Measurements from ENCODE around the gene EFCAB8. TPM values are rescaled to one million over a fixed set of nuclear protein-coding genes. Genes with fewer than 3 reads are reported as not detected.
A peak's percentile ranks its signal among the peaks of the same experiment; 100 is the strongest.

The EFCAB8 gene
- total and polyA plus RNA-seq, 7 donors = 0.03 to 0.08 (median 0.04) TPM; not detected in 4

GRCh38 chr20:32823737-32824588 is 34.8 kb upstream of the EFCAB8 start:
- Histone ChIP-seq H3K36me3 (ENCODE audit: insufficient read depth in 1 of 2, low read depth in 1 of 2) (peaks cover 2 to 33% of the 10 kb centered on the region in 2 donors), H3K4me3 (no peak overlapping the region), H3K4me1 (peaks cover 52% of the 10 kb centered on the region), H3K9me3 (no peaks in the 10 kb centered on the region), H3K27me3 (ENCODE audit: insufficient read depth in 3 of 3, low read length in 2 of 3) (no peaks in the 10 kb centered on the region), H3K27ac (peak overlapping the region; percentile 46)
- intact Hi-C loops (cut with DNase I) = no loop called here
- WGBS, 3 donors = 82 to 88% (median 84%) methylated on average over 7 of the region's 7 CpGs
- DNase-seq (no peak), ATAC-seq (no peak)
- no peak for TF ChIP-seq CTCF (IDR thresholded peaks at IDR 0.05)

GRCh38 chr20:32828029-32828680 is 30.6 kb upstream of the EFCAB8 start:
- H3K36me3 ChIP-seq (ENCODE audit: insufficient read depth in 1 of 2, low read depth in 1 of 2) = peaks cover 2 to 34% of the 10 kb centered on the region in 2 donors
- WGBS, 3 donors = 95 to 98% (median 97%) methylated on average over 4 of the region's 4 CpGs
- peaks cover 44% of the 10 kb centered on the region for H3K4me1 ChIP-seq
- intact Hi-C loops (cut with DNase I) = no loop called here
- no peak for DNase-seq
- no peaks in the 10 kb centered on the region for H3K27me3 ChIP-seq (ENCODE audit: insufficient read depth in 3 of 3, low read length in 2 of 3)
- ATAC-seq = no peak
- H3K9me3 ChIP-seq = no peaks in the 10 kb centered on the region
- no peak overlapping the region for H3K4me3 ChIP-seq
- TF ChIP-seq CTCF (IDR thresholded peaks at IDR 0.05) = no peak
- H3K27ac ChIP-seq = no peak overlapping the region

- 48 to 53% (median 50%) methylated on average over 3 of the region's 3 CpGs for whole genome bisulfite sequencing, 3 donors
- DNase-seq = peak in 1 of 2 donors; percentile 59
- peak; percentile 59 to 85 (median 68) for ATAC-seq
- no peak for TF ChIP-seq CTCF (IDR thresholded peaks at IDR 0.05)
- H3K27me3 ChIP-seq (ENCODE audit: insufficient read depth in 3 of 3, low read length in 2 of 3) = no peaks in the 10 kb centered on the region
- no peak overlapping the region for H3K4me3 ChIP-seq
- peaks cover 31% of the 10 kb centered on the region for H3K4me1 ChIP-seq
- intact Hi-C loops (cut with DNase I) = no loop called here
- peaks cover 6 to 47% of the 10 kb centered on the region in 2 donors for H3K36me3 ChIP-seq (ENCODE audit: insufficient read depth in 1 of 2, low read depth in 1 of 2)
- no peaks in the 10 kb centered on the region for H3K9me3 ChIP-seq
- H3K27ac ChIP-seq = peak overlapping the region; percentile 57
These were observed 29.3 kb upstream of the EFCAB8 start for GRCh38 chr20:32829311-32830005.

- peak overlapping the region; percentile 57 for H3K27ac ChIP-seq
- no peaks in the 10 kb centered on the region for H3K27me3 ChIP-seq (ENCODE audit: insufficient read depth in 3 of 3, low read length in 2 of 3)
- no peaks in the 10 kb centered on the region for H3K9me3 ChIP-seq
- ATAC-seq = peak in 3 of 4 donors; percentile 77 to 86 (median 83)
- no peak for TF ChIP-seq CTCF (IDR thresholded peaks at IDR 0.05)
- intact Hi-C loops (cut with DNase I) = no loop called here
- peaks cover 26% of the 10 kb centered on the region for H3K4me1 ChIP-seq
- peaks cover 6 to 55% of the 10 kb centered on the region in 2 donors for H3K36me3 ChIP-seq (ENCODE audit: insufficient read depth in 1 of 2, low read depth in 1 of 2)
- H3K4me3 ChIP-seq = no peak overlapping the region
- no peak for DNase-seq
- WGBS, 3 donors = 92 to 98% (median 92%) methylated on average over 3 of the region's 3 CpGs
These were observed 28.3 kb upstream of the EFCAB8 start for GRCh38 chr20:32830437-32830836.
